ENCODE data around the gene SLC36A4.

DNA sequence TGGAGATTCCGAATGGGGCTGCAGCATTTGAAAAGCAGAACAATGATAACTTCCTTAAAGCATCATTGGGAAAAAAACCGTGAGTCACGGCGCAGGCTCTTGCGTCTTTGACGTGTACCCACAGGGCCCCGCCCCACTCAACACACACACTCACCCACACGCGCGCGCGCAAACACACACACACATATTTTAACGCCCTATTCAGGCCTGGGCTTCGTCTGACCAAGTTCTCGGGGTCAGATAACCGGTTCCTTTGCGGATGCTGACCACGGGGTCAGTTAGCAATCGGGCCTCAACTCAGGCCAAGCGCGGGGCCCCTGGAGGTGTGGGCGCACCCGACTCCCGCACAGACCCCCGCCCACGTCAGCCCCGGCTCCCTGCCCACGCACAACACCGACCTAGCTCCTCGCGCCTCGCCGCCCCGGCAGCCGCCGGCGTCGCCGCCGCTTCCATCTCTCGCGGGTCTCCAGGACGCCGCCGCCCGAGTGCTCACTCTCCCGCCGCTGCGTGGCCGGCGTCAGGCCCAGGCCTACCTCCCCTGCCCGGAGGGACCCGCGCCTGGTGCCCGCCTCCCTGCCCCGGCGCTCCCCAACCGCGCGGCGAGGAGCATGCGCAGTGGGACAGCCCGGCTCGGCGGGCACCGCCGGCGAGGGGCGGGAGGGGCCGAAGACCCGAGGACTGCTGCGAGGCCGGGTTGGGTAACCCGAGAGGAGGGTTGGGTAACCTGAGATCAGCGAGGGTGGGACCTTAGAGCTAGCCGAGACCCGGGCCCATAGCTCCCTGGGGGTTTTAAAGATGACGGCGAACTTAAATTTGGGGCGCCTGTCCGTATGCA, at the start of gene SLC36A4:
- TF ChIP-seq, protein P1, sequence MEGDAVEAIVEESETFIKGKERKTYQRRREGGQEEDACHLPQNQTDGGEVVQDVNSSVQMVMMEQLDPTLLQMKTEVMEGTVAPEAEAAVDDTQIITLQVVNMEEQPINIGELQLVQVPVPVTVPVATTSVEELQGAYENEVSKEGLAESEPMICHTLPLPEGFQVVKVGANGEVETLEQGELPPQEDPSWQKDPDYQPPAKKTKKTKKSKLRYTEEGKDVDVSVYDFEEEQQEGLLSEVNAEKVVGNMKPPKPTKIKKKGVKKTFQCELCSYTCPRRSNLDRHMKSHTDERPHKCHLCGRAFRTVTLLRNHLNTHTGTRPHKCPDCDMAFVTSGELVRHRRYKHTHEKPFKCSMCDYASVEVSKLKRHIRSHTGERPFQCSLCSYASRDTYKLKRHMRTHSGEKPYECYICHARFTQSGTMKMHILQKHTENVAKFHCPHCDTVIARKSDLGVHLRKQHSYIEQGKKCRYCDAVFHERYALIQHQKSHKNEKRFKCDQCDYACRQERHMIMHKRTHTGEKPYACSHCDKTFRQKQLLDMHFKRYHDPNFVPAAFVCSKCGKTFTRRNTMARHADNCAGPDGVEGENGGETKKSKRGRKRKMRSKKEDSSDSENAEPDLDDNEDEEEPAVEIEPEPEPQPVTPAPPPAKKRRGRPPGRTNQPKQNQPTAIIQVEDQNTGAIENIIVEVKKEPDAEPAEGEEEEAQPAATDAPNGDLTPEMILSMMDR (IDR thresholded peaks at IDR 0.05; ENCODE audit: low read depth, low read length, poor library complexity, severe bottlenecking), result no peak
- TF ChIP-seq EZH2phosphoT487 (IDR thresholded peaks at IDR 0.05; ENCODE audit: borderline replicate concordance, low read length), result no peak
